GM23338 (cell line): Measurements from ENCODE around the gene DDX39B. TPM values are rescaled to one million over a fixed set of nuclear protein-coding genes. Genes with fewer than 3 reads are reported as not detected.
A peak's percentile ranks its signal among the peaks of the same experiment; 100 is the strongest.

Experiments used
- ATAC-seq: fragments of 200-7000 bp; cut with Tn5 transposase; 3 replicates; pipeline ENCODE4 v1.9.1; 2020
- DNase-seq: peaks from one replicate; pipeline ENCODE4 v3.0.0-alpha.2; 2015; ENCODE audit warnings: low spot score
- H2AFZ ChIP-seq: fragments of 200-600 bp; sonication (generic); 2 replicates; pipeline ENCODE4 v1.8.0; 2016; ENCODE audit warnings: antibody characterized with exemption, mild to moderate bottlenecking, moderate library complexity
- H3F3A ChIP-seq: fragments of 200-600 bp; sonication (generic); replicated peaks from 2 replicates; pipeline ENCODE4 v1.8.0; 2017; ENCODE audit warnings: antibody characterized with exemption, mixed run types, low read depth
- H3K27ac ChIP-seq: fragments of 200-600 bp; sonication (generic); 2 replicates; pipeline ENCODE4 v1.6.1; 2016; ENCODE audit warnings: low read depth
- H3K27me3 ChIP-seq: fragments of 200-600 bp; sonication (generic); 2 replicates; pipeline ENCODE4 v1.8.0; 2016; ENCODE audit warnings: mild to moderate bottlenecking, mixed run types, moderate library complexity; ENCODE audit not compliant: insufficient read depth
- H3K36me3 ChIP-seq: fragments of 200-600 bp; sonication (generic); 2 replicates; pipeline ENCODE4 v1.8.0; 2016; ENCODE audit warnings: mild to moderate bottlenecking; ENCODE audit not compliant: insufficient read depth
- H3K4me1 ChIP-seq: fragments of 200-600 bp; sonication (generic); 2 replicates; pipeline ENCODE4 v1.8.0; 2016; ENCODE audit warnings: mild to moderate bottlenecking, moderate library complexity; ENCODE audit not compliant: insufficient read depth
- H3K4me2 ChIP-seq: fragments of 200-600 bp; sonication (generic); 2 replicates; pipeline ENCODE4 v1.7.1; 2017; ENCODE audit warnings: mixed run types
- H3K4me3 ChIP-seq: fragments of 200-600 bp; sonication (generic); 2 replicates; pipeline ENCODE4 v1.6.1; 2016; ENCODE audit warnings: mixed run types
- H3K79me2 ChIP-seq: fragments of 200-600 bp; sonication (generic); replicated peaks from 2 replicates; pipeline ENCODE4 v1.8.0; 2017; ENCODE audit warnings: mild to moderate bottlenecking; ENCODE audit not compliant: insufficient read depth
- H3K9me2 ChIP-seq: fragments of 200-600 bp; sonication (generic); 2 replicates; pipeline ENCODE4 v1.8.0; 2017; ENCODE audit not compliant: insufficient read depth
- H4K20me1 ChIP-seq: fragments of 200-600 bp; sonication (generic); replicated peaks from 2 replicates; pipeline ENCODE4 v1.8.0; 2017; ENCODE audit warnings: mild to moderate bottlenecking; ENCODE audit not compliant: insufficient read depth
- H3K27ac Mint-ChIP-seq: 2 replicates; pipeline ENCODE4 v1.8.0; 2020; ENCODE audit warnings: inconsistent platforms, mild to moderate bottlenecking, moderate library complexity, mixed read lengths
- H3K27me3 Mint-ChIP-seq: 3 replicates; pipeline ENCODE4 v1.8.0; 2022; ENCODE audit warnings: low read depth, mild to moderate bottlenecking, moderate library complexity, mixed read lengths, inconsistent platforms; ENCODE audit not compliant: insufficient read depth, poor library complexity
- H3K36me3 Mint-ChIP-seq: 3 replicates; pipeline ENCODE4 v1.8.0; 2021; ENCODE audit warnings: low read depth, mild to moderate bottlenecking, inconsistent platforms, moderate library complexity, mixed read lengths
- H3K4me1 Mint-ChIP-seq: 3 replicates; pipeline ENCODE4 v1.8.0; 2020; ENCODE audit warnings: mild to moderate bottlenecking, inconsistent platforms, mixed read lengths
- H3K4me3 Mint-ChIP-seq: 3 replicates; pipeline ENCODE4 v1.8.0; 2021; ENCODE audit warnings: moderate library complexity, mild to moderate bottlenecking, inconsistent platforms, mixed read lengths
- H3K9me3 Mint-ChIP-seq: 3 replicates; pipeline ENCODE4 v1.8.0; 2020; ENCODE audit warnings: moderate library complexity, mild to moderate bottlenecking, inconsistent platforms, mixed read lengths
- CREB1 ChIP-seq: fragments of 250-450 bp; sonication (Bioruptor Pico); IDR thresholded peaks from 2 replicates; pipeline ENCODE4 v1.5.0; 2020; ENCODE audit warnings: low read depth, mild to moderate bottlenecking, moderate library complexity
- CTCF ChIP-seq, 2 experiments: fragments of 200-600 bp in 1 of 2; sonication (generic) in 1 of 2; conservative IDR thresholded peaks; 2 replicates each; pipeline versions ENCODE4 v1.5.1 to v1.6.1; 2016 to 2017; ENCODE audit warnings: antibody characterized with exemption in 2 of 2, low read depth in 2 of 2, mild to moderate bottlenecking in 2 of 2, moderate library complexity in 1 of 2
- EZH2 ChIP-seq: fragments of 200-600 bp; sonication (generic); IDR thresholded peaks from one replicate; pipeline ENCODE4 v1.8.0; 2017; ENCODE audit warnings: antibody characterized with exemption, mild to moderate bottlenecking, low read depth; ENCODE audit not compliant: unreplicated experiment
- EZH2phosphoT487 ChIP-seq: fragments of 200-600 bp; sonication (generic); IDR thresholded peaks from one replicate; pipeline ENCODE4 v1.8.1; 2018; ENCODE audit warnings: antibody characterized with exemption; ENCODE audit not compliant: unreplicated experiment
- JUNB ChIP-seq: IDR thresholded peaks from one replicate; pipeline ENCODE4 v1.6.1; 2016; ENCODE audit warnings: antibody characterized with exemption; ENCODE audit not compliant: unreplicated experiment
- NANOG ChIP-seq: IDR thresholded peaks from 2 replicates; pipeline ENCODE4 v1.6.1; 2016; ENCODE audit warnings: antibody characterized with exemption, borderline replicate concordance
- POLR2AphosphoS5 ChIP-seq: IDR thresholded peaks from 2 replicates; pipeline ENCODE4 v1.6.1; 2016; ENCODE audit warnings: antibody characterized with exemption, low read depth
- STAT1 ChIP-seq: IDR thresholded peaks from one replicate; pipeline ENCODE4 v1.6.1; 2016; ENCODE audit warnings: antibody characterized with exemption; ENCODE audit not compliant: unreplicated experiment
- ZNF114 ChIP-seq: fragments of 250-450 bp; sonication (Bioruptor Pico); IDR thresholded peaks from 2 replicates; pipeline ENCODE4 v1.5.0; 2020; ENCODE audit warnings: mild to moderate bottlenecking, moderate library complexity
- ZNF331 ChIP-seq: fragments of 250-450 bp; sonication (Bioruptor Pico); IDR thresholded peaks from 2 replicates; pipeline ENCODE4 v1.5.0; 2020; ENCODE audit warnings: low read depth, mild to moderate bottlenecking, moderate library complexity
- ZNF462 ChIP-seq: fragments of 250-450 bp; sonication (Bioruptor Pico); IDR thresholded peaks from 2 replicates; pipeline ENCODE4 v1.5.0; 2020; ENCODE audit warnings: mild to moderate bottlenecking, moderate library complexity
- polyA plus RNA-seq: library from polyadenylated mRNA; unstranded; fragments of >200 nt; fragmentation: Nextera tagmentation; extraction: Ambion mirVana; gene quantifications from 2 replicates; pipeline ENCODE4 v1.2.1, GENCODE V29; 2016
- total RNA-seq: library from RNA; depleted of rRNA; stranded (reverse); fragments of >200 nt; shearing (Covaris generic); gene quantifications from 2 replicates; pipeline ENCODE4 v1.2.3, GENCODE V29; 2014
- TF ChIP-seq, protein P1 (sequence below): IDR thresholded peaks from one replicate; pipeline ENCODE4 v1.6.1; 2018; ENCODE audit warnings: antibody characterized with exemption; ENCODE audit not compliant: unreplicated experiment
- TF ChIP-seq, protein P2 (sequence below): IDR thresholded peaks from 2 replicates; pipeline ENCODE4 v1.6.1; 2016; ENCODE audit warnings: antibody characterized with exemption

The DDX39B gene
- total and polyA plus RNA-seq, 2 experiments from 2014 or later = 341 to 849 TPM

- Histone ChIP-seq H2AFZ (no peak overlapping the region), H3K27me3 (peaks cover 38% of the 10 kb centered on the region), H3F3A (no peaks in the 10 kb centered on the region), H3K79me2 (peaks cover 1% of the 10 kb centered on the region), H3K9me2 (no peaks in the 10 kb centered on the region), H3K4me3 (peak overlapping the region; percentile 91), H4K20me1 (no peaks in the 10 kb centered on the region), H3K4me2 (peak overlapping the region; percentile 92), H3K36me3 (no peaks in the 10 kb centered on the region), H3K4me1 (peaks cover 19% of the 10 kb centered on the region), H3K27ac (no peak overlapping the region)
- H3K4me3 Mint-ChIP-seq = peak overlapping the region; percentile 90
- TF ChIP-seq ZNF114 (CRISPR knock-in tag) (no peak), ZNF331 (CRISPR knock-in tag) (no peak), STAT1 (no peak), EZH2 (no peak), ZNF462 (CRISPR knock-in tag) (no peak), EZH2phosphoT487 (no peak), CTCF (conservative IDR thresholded peaks at IDR 0.05; ENCODE audit: low read depth in 2 of 2) (no peak), CREB1 (CRISPR knock-in tag) (no peak), JUNB (no peak), NANOG (no peak), POLR2AphosphoS5 (no peak)
- TF ChIP-seq, protein P1, sequence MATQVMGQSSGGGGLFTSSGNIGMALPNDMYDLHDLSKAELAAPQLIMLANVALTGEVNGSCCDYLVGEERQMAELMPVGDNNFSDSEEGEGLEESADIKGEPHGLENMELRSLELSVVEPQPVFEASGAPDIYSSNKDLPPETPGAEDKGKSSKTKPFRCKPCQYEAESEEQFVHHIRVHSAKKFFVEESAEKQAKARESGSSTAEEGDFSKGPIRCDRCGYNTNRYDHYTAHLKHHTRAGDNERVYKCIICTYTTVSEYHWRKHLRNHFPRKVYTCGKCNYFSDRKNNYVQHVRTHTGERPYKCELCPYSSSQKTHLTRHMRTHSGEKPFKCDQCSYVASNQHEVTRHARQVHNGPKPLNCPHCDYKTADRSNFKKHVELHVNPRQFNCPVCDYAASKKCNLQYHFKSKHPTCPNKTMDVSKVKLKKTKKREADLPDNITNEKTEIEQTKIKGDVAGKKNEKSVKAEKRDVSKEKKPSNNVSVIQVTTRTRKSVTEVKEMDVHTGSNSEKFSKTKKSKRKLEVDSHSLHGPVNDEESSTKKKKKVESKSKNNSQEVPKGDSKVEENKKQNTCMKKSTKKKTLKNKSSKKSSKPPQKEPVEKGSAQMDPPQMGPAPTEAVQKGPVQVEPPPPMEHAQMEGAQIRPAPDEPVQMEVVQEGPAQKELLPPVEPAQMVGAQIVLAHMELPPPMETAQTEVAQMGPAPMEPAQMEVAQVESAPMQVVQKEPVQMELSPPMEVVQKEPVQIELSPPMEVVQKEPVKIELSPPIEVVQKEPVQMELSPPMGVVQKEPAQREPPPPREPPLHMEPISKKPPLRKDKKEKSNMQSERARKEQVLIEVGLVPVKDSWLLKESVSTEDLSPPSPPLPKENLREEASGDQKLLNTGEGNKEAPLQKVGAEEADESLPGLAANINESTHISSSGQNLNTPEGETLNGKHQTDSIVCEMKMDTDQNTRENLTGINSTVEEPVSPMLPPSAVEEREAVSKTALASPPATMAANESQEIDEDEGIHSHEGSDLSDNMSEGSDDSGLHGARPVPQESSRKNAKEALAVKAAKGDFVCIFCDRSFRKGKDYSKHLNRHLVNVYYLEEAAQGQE = no peak
- TF ChIP-seq, protein P2, sequence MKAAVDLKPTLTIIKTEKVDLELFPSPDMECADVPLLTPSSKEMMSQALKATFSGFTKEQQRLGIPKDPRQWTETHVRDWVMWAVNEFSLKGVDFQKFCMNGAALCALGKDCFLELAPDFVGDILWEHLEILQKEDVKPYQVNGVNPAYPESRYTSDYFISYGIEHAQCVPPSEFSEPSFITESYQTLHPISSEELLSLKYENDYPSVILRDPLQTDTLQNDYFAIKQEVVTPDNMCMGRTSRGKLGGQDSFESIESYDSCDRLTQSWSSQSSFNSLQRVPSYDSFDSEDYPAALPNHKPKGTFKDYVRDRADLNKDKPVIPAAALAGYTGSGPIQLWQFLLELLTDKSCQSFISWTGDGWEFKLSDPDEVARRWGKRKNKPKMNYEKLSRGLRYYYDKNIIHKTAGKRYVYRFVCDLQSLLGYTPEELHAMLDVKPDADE = no peak
- H3K27me3 Mint-ChIP-seq = peaks cover 30% of the 10 kb centered on the region
- H3K4me1 Mint-ChIP-seq = peaks cover 42% of the 10 kb centered on the region
- no peaks in the 10 kb centered on the region; the same call in 2 of the 3 replicates for H3K9me3 Mint-ChIP-seq
- no peaks in the 10 kb centered on the region for H3K36me3 Mint-ChIP-seq
- ATAC-seq (no peak), DNase-seq (no peak)
- no peak overlapping the region for H3K27ac Mint-ChIP-seq
Observed at GRCh38 chr6:31495580-31495979, 46.2 kb downstream of the DDX39B start.
